ENCODE measurements around the gene PCNX1. TPM values are rescaled to one million over a fixed set of nuclear protein-coding genes. Genes with fewer than 3 reads are reported as not detected.
"Not testable (repeated sequence)": the region's sequence is repeated elsewhere in the genome, so short reads cannot be mapped to it uniquely, and the experiment has no call there.

PCNX1 gene
- total and polyA plus RNA-seq, 2 experiments from 2014 or later, result 10.0 to 64.2 TPM

DNA sequence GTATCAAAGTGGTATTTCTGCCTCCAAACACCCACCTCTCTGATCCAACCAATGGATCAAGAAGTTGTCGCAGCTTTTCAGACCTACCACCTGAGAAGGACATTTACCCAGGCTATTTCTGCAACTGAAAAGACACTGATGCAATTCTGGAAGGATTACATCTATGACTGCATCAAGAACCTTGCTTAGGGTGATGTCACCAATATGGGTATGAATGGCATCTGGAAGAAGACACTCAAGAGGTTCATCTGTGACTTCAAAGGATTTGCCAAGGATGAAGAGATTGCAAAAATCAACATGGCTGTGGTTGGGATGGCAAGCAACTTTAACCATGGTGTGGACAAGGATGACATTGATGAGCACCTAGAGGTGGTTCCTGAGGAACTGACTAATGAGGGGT is 154.2 kb downstream of the PCNX1 start:
- Histone ChIP-seq H3K4me3 (no peak overlapping the region), H3K4me2 (no peak overlapping the region), H2AFZ (no peak overlapping the region), H3K4me1 (ENCODE audit: insufficient read depth) (peaks cover 4% of the 10 kb centered on the region), H3K36me3 (replicated peaks; ENCODE audit: insufficient read depth, low read depth) (no peaks in the 10 kb centered on the region), H3K27me3 (no peaks in the 10 kb centered on the region), H4K20me1 (ENCODE audit: insufficient read depth, poor library complexity, severe bottlenecking) (no peaks in the 10 kb centered on the region), H3K9me3 (ENCODE audit: low read depth) (peaks cover 5% of the 10 kb centered on the region), H3K79me2 (peaks cover 3% of the 10 kb centered on the region), H3K9me2 (replicated peaks; ENCODE audit: insufficient read depth) (no peaks in the 10 kb centered on the region), H3K27ac (no peak overlapping the region)
- 92% methylated on average over 1 of the region's 1 CpG for whole genome bisulfite sequencing (ENCODE audit: low lambda C conversion rate, missing lambda C conversion rate)
- no peak for DNase-seq (ENCODE audit: low spot score)
- TF ChIP-seq, protein P1, sequence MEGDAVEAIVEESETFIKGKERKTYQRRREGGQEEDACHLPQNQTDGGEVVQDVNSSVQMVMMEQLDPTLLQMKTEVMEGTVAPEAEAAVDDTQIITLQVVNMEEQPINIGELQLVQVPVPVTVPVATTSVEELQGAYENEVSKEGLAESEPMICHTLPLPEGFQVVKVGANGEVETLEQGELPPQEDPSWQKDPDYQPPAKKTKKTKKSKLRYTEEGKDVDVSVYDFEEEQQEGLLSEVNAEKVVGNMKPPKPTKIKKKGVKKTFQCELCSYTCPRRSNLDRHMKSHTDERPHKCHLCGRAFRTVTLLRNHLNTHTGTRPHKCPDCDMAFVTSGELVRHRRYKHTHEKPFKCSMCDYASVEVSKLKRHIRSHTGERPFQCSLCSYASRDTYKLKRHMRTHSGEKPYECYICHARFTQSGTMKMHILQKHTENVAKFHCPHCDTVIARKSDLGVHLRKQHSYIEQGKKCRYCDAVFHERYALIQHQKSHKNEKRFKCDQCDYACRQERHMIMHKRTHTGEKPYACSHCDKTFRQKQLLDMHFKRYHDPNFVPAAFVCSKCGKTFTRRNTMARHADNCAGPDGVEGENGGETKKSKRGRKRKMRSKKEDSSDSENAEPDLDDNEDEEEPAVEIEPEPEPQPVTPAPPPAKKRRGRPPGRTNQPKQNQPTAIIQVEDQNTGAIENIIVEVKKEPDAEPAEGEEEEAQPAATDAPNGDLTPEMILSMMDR (IDR thresholded peaks at IDR 0.05; ENCODE audit: poor library complexity), result no peak
- no peak for TF ChIP-seq EZH2 (IDR thresholded peaks at IDR 0.05; ENCODE audit: borderline replicate concordance)
- TF ChIP-seq EZH2phosphoT487 (IDR thresholded peaks at IDR 0.05; ENCODE audit: low read depth, severe bottlenecking, unreplicated experiment), result no peak

DNA sequence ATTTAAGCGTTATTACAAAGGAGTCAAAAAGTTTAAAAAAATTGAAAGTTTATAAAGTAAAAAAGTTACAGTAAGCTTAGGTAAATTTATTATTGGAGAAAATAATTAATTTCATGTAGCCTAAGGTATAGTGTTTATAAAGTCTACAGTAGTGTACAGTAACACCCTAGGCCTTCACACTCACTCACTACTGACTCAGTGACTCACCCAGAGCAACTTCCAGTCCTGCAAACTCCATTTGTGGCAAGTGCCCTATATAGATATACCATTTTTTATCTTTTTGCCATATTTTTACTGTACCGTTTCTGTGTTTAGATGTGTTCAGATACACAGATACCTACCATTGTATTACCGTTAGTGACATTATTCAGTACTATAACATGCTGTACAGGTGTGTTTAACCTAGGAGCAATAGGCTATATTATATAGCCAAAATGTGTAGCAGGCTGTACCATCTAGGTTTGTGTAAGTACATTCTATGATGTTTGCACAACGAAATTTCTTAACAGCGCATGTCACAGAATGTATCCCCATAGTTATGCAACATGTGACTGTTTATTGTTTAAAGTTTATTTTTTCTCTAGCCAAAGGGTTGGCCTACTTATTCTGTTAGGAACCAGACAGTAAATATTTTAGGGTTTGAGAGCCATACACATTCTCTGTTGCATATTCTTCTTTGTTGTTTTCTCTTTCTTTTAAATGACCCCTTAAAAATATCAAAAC is 155.5 kb downstream of the PCNX1 start:
- Histone ChIP-seq H4K20me1 (ENCODE audit: insufficient read depth, poor library complexity, severe bottlenecking) (no peaks in the 10 kb centered on the region), H3K4me3 (no peak overlapping the region), H3K4me2 (no peak overlapping the region), H3K27me3 (no peaks in the 10 kb centered on the region), H3K27ac (no peak overlapping the region), H3K9me3 (ENCODE audit: low read depth) (peaks cover 5% of the 10 kb centered on the region), H3K36me3 (replicated peaks; ENCODE audit: insufficient read depth, low read depth) (no peaks in the 10 kb centered on the region), H3K9me2 (replicated peaks; ENCODE audit: insufficient read depth) (no peaks in the 10 kb centered on the region), H3K4me1 (ENCODE audit: insufficient read depth) (peaks cover 4% of the 10 kb centered on the region), H2AFZ (no peak overlapping the region), H3K79me2 (peaks cover 3% of the 10 kb centered on the region)
- no peak for TF ChIP-seq EZH2phosphoT487 (IDR thresholded peaks at IDR 0.05; ENCODE audit: low read depth, severe bottlenecking, unreplicated experiment)
- no peak for TF ChIP-seq EZH2 (IDR thresholded peaks at IDR 0.05; ENCODE audit: borderline replicate concordance)
- TF ChIP-seq, protein P1 (IDR thresholded peaks at IDR 0.05; ENCODE audit: poor library complexity), result no peak
- 93% methylated on average over 5 of the region's 5 CpGs for WGBS (ENCODE audit: low lambda C conversion rate, missing lambda C conversion rate)
- DNase-seq (ENCODE audit: low spot score), result no peak

DNA sequence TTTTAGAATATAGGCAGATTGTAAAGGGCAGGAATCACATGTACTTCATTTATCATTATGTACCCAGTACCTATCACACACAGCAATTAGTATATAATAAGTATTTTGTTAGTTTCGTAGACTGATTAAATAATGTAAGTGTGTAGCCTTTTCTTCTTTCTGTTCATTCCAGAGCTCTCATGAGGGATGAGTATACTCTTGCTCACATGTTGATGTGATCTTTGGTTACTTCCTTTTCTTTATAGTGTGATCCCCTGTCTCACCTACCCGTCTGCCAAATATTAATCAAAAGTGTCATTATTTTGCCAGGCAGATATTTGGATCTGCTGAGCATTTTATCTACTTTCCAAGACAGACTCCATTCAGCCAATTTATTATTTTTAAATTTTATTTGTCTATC is 156.1 kb downstream of the PCNX1 start:
- no peak overlapping the region for H2AFZ ChIP-seq
- TF ChIP-seq EZH2 (IDR thresholded peaks at IDR 0.05; ENCODE audit: borderline replicate concordance) (no peak), EZH2phosphoT487 (IDR thresholded peaks at IDR 0.05; ENCODE audit: low read depth, severe bottlenecking, unreplicated experiment) (no peak)
- TF ChIP-seq, protein P1 (IDR thresholded peaks at IDR 0.05; ENCODE audit: poor library complexity), result no peak
- H3K4me3 ChIP-seq, result no peak overlapping the region
- H4K20me1 ChIP-seq (ENCODE audit: insufficient read depth, poor library complexity, severe bottlenecking), result no peaks in the 10 kb centered on the region
- DNase-seq (ENCODE audit: low spot score), result no peak
- peaks cover 3% of the 10 kb centered on the region for H3K79me2 ChIP-seq
- no peaks in the 10 kb centered on the region for H3K27me3 ChIP-seq
- WGBS (ENCODE audit: low lambda C conversion rate, missing lambda C conversion rate), result 96% methylated on average over 2 of the region's 2 CpGs
- no peak overlapping the region for H3K4me2 ChIP-seq
- peaks cover 4% of the 10 kb centered on the region for H3K4me1 ChIP-seq (ENCODE audit: insufficient read depth)
- H3K36me3 ChIP-seq (replicated peaks; ENCODE audit: insufficient read depth, low read depth), result no peaks in the 10 kb centered on the region
- no peaks in the 10 kb centered on the region for H3K9me2 ChIP-seq (replicated peaks; ENCODE audit: insufficient read depth)
- no peak overlapping the region for H3K27ac ChIP-seq
- H3K9me3 ChIP-seq (ENCODE audit: low read depth), result peaks cover 5% of the 10 kb centered on the region

DNA sequence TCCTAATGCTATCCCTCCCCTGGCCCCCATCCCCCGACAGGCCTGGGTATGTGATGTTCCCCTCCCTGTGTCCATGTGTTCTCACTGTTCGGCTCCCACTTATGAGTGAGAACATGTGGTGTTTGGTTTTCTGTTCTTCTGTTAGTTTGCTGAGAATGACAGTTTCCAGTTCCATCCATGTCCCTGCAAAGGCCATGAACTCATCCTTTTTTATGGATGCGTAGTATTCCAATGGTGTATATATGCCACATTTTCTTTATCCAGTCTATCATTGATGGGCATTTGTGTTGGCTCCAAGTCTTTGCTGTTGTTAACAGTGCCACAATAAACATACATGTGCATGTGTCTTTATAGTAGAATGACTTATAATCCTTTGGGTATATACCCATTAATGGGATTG is 157.5 kb downstream of the PCNX1 start:
- H3K4me1 ChIP-seq (ENCODE audit: insufficient read depth); DNase-seq (ENCODE audit: low spot score); H3K36me3 ChIP-seq (replicated peaks; ENCODE audit: insufficient read depth, low read depth); H3K9me2 ChIP-seq (replicated peaks; ENCODE audit: insufficient read depth); H3K9me3 ChIP-seq (ENCODE audit: low read depth); H3K4me3 ChIP-seq; H3K4me2 ChIP-seq; H3K79me2 ChIP-seq; H3K27me3 ChIP-seq; H2AFZ ChIP-seq; H3K27ac ChIP-seq; H4K20me1 ChIP-seq (ENCODE audit: insufficient read depth, poor library complexity, severe bottlenecking): not testable (repeated sequence)
- 92% methylated on average over 3 of the region's 3 CpGs for WGBS (ENCODE audit: low lambda C conversion rate, missing lambda C conversion rate)

Data from hepatocyte (in vitro differentiated cells).